ENCODE data around the gene PRRT2.

GRCh38 chr16:29779474-29779873 lies 32.5 kb upstream of the PRRT2 start:
- no peak for TF ChIP-seq CTCF (IDR thresholded peaks at IDR 0.05)
- TF ChIP-seq ZFX (IDR thresholded peaks at IDR 0.05; ENCODE audit: borderline replicate concordance) = no peak

Data from 22Rv1 (cell line).